LNCaP clone FGC (cell line): ENCODE results near the gene CCDC50.

ENCODE experiments used
- DNase-seq: peaks from one replicate; pipeline ENCODE4 v3.0.0-alpha.2; 2011; ENCODE audit warnings: low read depth
- H3K4me3 ChIP-seq: 2 replicates; pipeline ENCODE4 v1.5.1; 2011; ENCODE audit warnings: mild to moderate bottlenecking, low read depth, low read length, control low read depth
- CTCF ChIP-seq: IDR thresholded peaks from 2 replicates; pipeline ENCODE4 v1.5.1; 2012; ENCODE audit warnings: mild to moderate bottlenecking; ENCODE audit not compliant: control insufficient read depth, insufficient read depth; ENCODE audit errors: extremely low read depth

The CCDC50 gene

GRCh38 chr3:191343913-191344312 lies 14.7 kb downstream of the CCDC50 start:
- no peak for DNase-seq
- no peak for TF ChIP-seq CTCF
- H3K4me3 ChIP-seq = no peak overlapping the region

- no peak for DNase-seq
- TF ChIP-seq CTCF = no peak
Measured at GRCh38 chr3:191345334-191345733, 16.1 kb downstream of the CCDC50 start.

GRCh38 chr3:191347228-191347627 lies 18.0 kb downstream of the CCDC50 start:
- no peak for DNase-seq
- no peak for TF ChIP-seq CTCF
- no peak overlapping the region for H3K4me3 ChIP-seq

More at GRCh38 chr3:191345334-191345733, 16.1 kb downstream of the CCDC50 start:
- H3K4me3 ChIP-seq = no peak overlapping the region

- DNase-seq = no peak
- no peak for TF ChIP-seq CTCF
- no peak overlapping the region for H3K4me3 ChIP-seq
Measured at GRCh38 chr3:191348098-191348497, 18.9 kb downstream of the CCDC50 start.

- TF ChIP-seq CTCF = no peak
- no peak for DNase-seq
- no peak overlapping the region for H3K4me3 ChIP-seq
Measured at GRCh38 chr3:191350396-191351090, 21.3 kb downstream of the CCDC50 start.

GRCh38 chr3:191352014-191352413 lies 22.8 kb downstream of the CCDC50 start:
- no peak for TF ChIP-seq CTCF
- no peak overlapping the region for H3K4me3 ChIP-seq
- DNase-seq = no peak
